Activated CD4-positive, alpha-beta memory T cell treated with anti-CD3 and anti-CD28 coated beads, Interleukin-2, amount 10 ng/mL, durations not matched to agents 7 days and 5 days (primary cell): ENCODE results near the gene NPHS1. TPM values are rescaled to one million over a fixed set of nuclear protein-coding genes. Genes with fewer than 3 reads are reported as not detected.
A peak's percentile ranks its signal among the peaks of the same experiment; 100 is the strongest.
"Not testable (repeated sequence)": the region's sequence is repeated elsewhere in the genome, so short reads cannot be mapped to it uniquely, and the experiment has no call there.

Source experiments
- CTCF ChIA-PET: fragments of 350-600 bp; sonication (Branson Sonifier 250); formaldehyde crosslinking; loops from one replicate; lab custom pipeline; 2021; ENCODE audit warnings: antibody characterized with exemption, inconsistent platforms; lab: Charles Lee
- POLR2A ChIA-PET: fragments of 350-600 bp; sonication (Branson Sonifier 250); formaldehyde crosslinking; loops from one replicate; lab custom pipeline; 2021; ENCODE audit warnings: antibody characterized with exemption; lab: Charles Lee
- DNase-seq: peaks from one replicate; pipeline ENCODE4 v3.0.0-alpha.2; 2020
- H3K27ac Mint-ChIP-seq: one replicate; pipeline ENCODE4 v1.8.0; 2021; ENCODE audit warnings: mild to moderate bottlenecking, mixed read lengths
- H3K27me3 Mint-ChIP-seq: one replicate; pipeline ENCODE4 v1.8.0; 2021; ENCODE audit warnings: mixed read lengths
- H3K36me3 Mint-ChIP-seq: one replicate; pipeline ENCODE4 v1.8.0; 2021; ENCODE audit warnings: low read depth, mixed read lengths
- H3K4me1 Mint-ChIP-seq: one replicate; pipeline ENCODE4 v1.8.0; 2021; ENCODE audit warnings: mixed read lengths
- H3K4me3 Mint-ChIP-seq: one replicate; pipeline ENCODE4 v1.8.0; 2021; ENCODE audit warnings: mild to moderate bottlenecking, mixed read lengths
- H3K9me3 Mint-ChIP-seq: one replicate; pipeline ENCODE4 v1.8.0; 2021; ENCODE audit warnings: mixed read lengths
- total RNA-seq, 2 experiments: library from RNA; stranded (reverse); gene quantifications; one replicate each; pipeline ENCODE4 v1.2.3, GENCODE V29; 2021

NPHS1 gene
- total RNA-seq, result not detected

- Mint-ChIP-seq H3K4me1 (peaks cover 4% of the 10 kb centered on the region), H3K9me3 (no peaks in the 10 kb centered on the region), H3K27me3 (peaks cover 41% of the 10 kb centered on the region), H3K27ac (no peak within 1 kb of the TSS), H3K36me3 (no peaks in the 10 kb centered on the region), H3K4me3 (no peak within 1 kb of the TSS)
- DNase-seq, result no peak
- ChIA-PET POLR2A (no interaction called here), CTCF (no interaction called here)
Measured at GRCh38 chr19:35852029-35852780, at the start of gene NPHS1. Gene NPHS1, minus strand, starts transcription at chr19:35852504. Its CDS starts 667 bp downstream, at chr19:35851837.

GRCh38 chr19:35901055-35901644, 48.8 kb upstream of the NPHS1 start:
- ChIA-PET CTCF (interaction anchor here (1.8 kb wide), 1 partner anchor 30 kb away, joined by 11 read pairs; no protein-coding TSS in a partner anchor), POLR2A (interaction anchor here (0.6 to 2.3 kb wide), 9 partner anchors 11 to 188 kb away, joined by 3 to 49 read pairs (median 4); partner anchors contain the start of genes LIN37, PSENEN and U2AF1L4)
- peaks cover 53% of the 10 kb centered on the region for H3K4me1 Mint-ChIP-seq
- no peaks in the 10 kb centered on the region for H3K9me3 Mint-ChIP-seq
- H3K27ac Mint-ChIP-seq, result peak overlapping the region; percentile 95
- peak overlapping the region; percentile 94 for H3K4me3 Mint-ChIP-seq
- H3K36me3 Mint-ChIP-seq, result peaks cover 41% of the 10 kb centered on the region
- DNase-seq, result no peak
- no peaks in the 10 kb centered on the region for H3K27me3 Mint-ChIP-seq

GRCh38 chr19:35899547-35900214, 47.4 kb upstream of the NPHS1 start:
- DNase-seq, result peak; percentile 90
- ChIA-PET CTCF (no interaction called here), POLR2A (interaction anchor here (1.2 to 2.3 kb wide), 5 partner anchors 13 to 187 kb away, joined by 4 to 49 read pairs (median 5); partner anchors contain the start of gene LIN37)
- H3K27ac Mint-ChIP-seq, result peak overlapping the region; percentile 95
- peaks cover 55% of the 10 kb centered on the region for H3K4me1 Mint-ChIP-seq
- no peaks in the 10 kb centered on the region for H3K27me3 Mint-ChIP-seq
- no peaks in the 10 kb centered on the region for H3K9me3 Mint-ChIP-seq
- peak overlapping the region; percentile 94 for H3K4me3 Mint-ChIP-seq
- peaks cover 49% of the 10 kb centered on the region for H3K36me3 Mint-ChIP-seq

- Mint-ChIP-seq H3K9me3 (no peaks in the 10 kb centered on the region), H3K27me3 (no peaks in the 10 kb centered on the region), H3K27ac (peak overlapping the region; percentile 95), H3K4me1 (peaks cover 44% of the 10 kb centered on the region), H3K4me3 (peak overlapping the region; percentile 94), H3K36me3 (peaks cover 51% of the 10 kb centered on the region)
- no peak for DNase-seq
- POLR2A ChIA-PET, result interaction anchor here (0.8 to 1.5 kb wide), 5 partner anchors 15 to 55 kb away, joined by 3 to 10 read pairs (median 9); no protein-coding TSS in a partner anchor
- CTCF ChIA-PET, result interaction anchor here (2.4 kb wide), 1 partner anchor 33 kb away, joined by 9 read pairs; no protein-coding TSS in a partner anchor
Measured at GRCh38 chr19:35898499-35898809, 46.1 kb upstream of the NPHS1 start.

GRCh38 chr19:35897706-35898451, 45.6 kb upstream of the NPHS1 start:
- CTCF ChIA-PET, result interaction anchor here (2.4 kb wide), 1 partner anchor 33 kb away, joined by 9 read pairs; no protein-coding TSS in a partner anchor
- Mint-ChIP-seq H3K36me3 (peaks cover 51% of the 10 kb centered on the region), H3K4me3 (peak overlapping the region; percentile 94), H3K27ac (peak overlapping the region; percentile 95), H3K27me3 (no peaks in the 10 kb centered on the region), H3K4me1 (peaks cover 42% of the 10 kb centered on the region), H3K9me3 (no peaks in the 10 kb centered on the region)
- no peak for DNase-seq
- POLR2A ChIA-PET, result interaction anchor here (0.8 to 1.5 kb wide), 5 partner anchors 14 to 56 kb away, joined by 3 to 10 read pairs (median 9); no protein-coding TSS in a partner anchor

- Mint-ChIP-seq H3K4me3 (no peak overlapping the region), H3K4me1 (peaks cover 32% of the 10 kb centered on the region), H3K27me3 (no peaks in the 10 kb centered on the region), H3K9me3 (no peaks in the 10 kb centered on the region), H3K36me3 (peaks cover 56% of the 10 kb centered on the region), H3K27ac (no peak overlapping the region)
- ChIA-PET CTCF (interaction anchor here (0.7 to 2.4 kb wide), 2 partner anchors 13 to 35 kb away, joined by 4 to 9 read pairs; no protein-coding TSS in a partner anchor), POLR2A (interaction anchor here (1.1 kb wide), 1 partner anchor 33 kb away, joined by 3 read pairs; no protein-coding TSS in a partner anchor)
- no peak for DNase-seq
Measured at GRCh38 chr19:35896643-35897040, 44.3 kb upstream of the NPHS1 start.

- Mint-ChIP-seq H3K27me3 (no peaks in the 10 kb centered on the region), H3K36me3 (peaks cover 57% of the 10 kb centered on the region), H3K4me3 (peak overlapping the region; percentile 8), H3K9me3 (no peaks in the 10 kb centered on the region), H3K27ac (no peak overlapping the region), H3K4me1 (peaks cover 30% of the 10 kb centered on the region)
- DNase-seq, result no peak
- CTCF ChIA-PET, result no interaction called here
- POLR2A ChIA-PET, result interaction anchor here (1.1 kb wide), 1 partner anchor 34 kb away, joined by 3 read pairs; no protein-coding TSS in a partner anchor
Measured at GRCh38 chr19:35895911-35896642, 43.8 kb upstream of the NPHS1 start.

GRCh38 chr19:35894342-35894741, 42.0 kb upstream of the NPHS1 start:
- H3K27me3 Mint-ChIP-seq, result no peaks in the 10 kb centered on the region
- DNase-seq, result no peak
- peaks cover 25% of the 10 kb centered on the region for H3K4me1 Mint-ChIP-seq
- POLR2A ChIA-PET, result no interaction called here
- H3K9me3 Mint-ChIP-seq, result no peaks in the 10 kb centered on the region
- H3K36me3 Mint-ChIP-seq, result peaks cover 69% of the 10 kb centered on the region
- no peak overlapping the region for H3K27ac Mint-ChIP-seq
- CTCF ChIA-PET, result interaction anchor here (0.9 to 1.3 kb wide), 2 partner anchors 12 to 37 kb away, joined by 3 read pairs; no protein-coding TSS in a partner anchor
- no peak overlapping the region for H3K4me3 Mint-ChIP-seq

- not testable (repeated sequence) for H3K9me3 Mint-ChIP-seq, H3K27me3 Mint-ChIP-seq, DNase-seq, H3K4me3 Mint-ChIP-seq, H3K27ac Mint-ChIP-seq
- Mint-ChIP-seq H3K36me3 (peaks cover 72% of the 10 kb centered on the region), H3K4me1 (peaks cover 15% of the 10 kb centered on the region)
- ChIA-PET CTCF (interaction anchor here (0.5 to 1.2 kb wide), 2 partner anchors 8 to 202 kb away, joined by 4 read pairs; no protein-coding TSS in a partner anchor), POLR2A (interaction anchor here (0.6 to 1.3 kb wide), 3 partner anchors 11 to 39 kb away, joined by 4 to 5 read pairs (median 5); no protein-coding TSS in a partner anchor)
Measured at GRCh38 chr19:35891819-35892218, 39.5 kb upstream of the NPHS1 start.

- peaks cover 71% of the 10 kb centered on the region for H3K36me3 Mint-ChIP-seq
- ChIA-PET POLR2A (no interaction called here), CTCF (no interaction called here)
- H3K9me3 Mint-ChIP-seq, result no peaks in the 10 kb centered on the region
- DNase-seq, result no peak
- H3K4me3 Mint-ChIP-seq, result no peak overlapping the region
- peaks cover 7% of the 10 kb centered on the region for H3K4me1 Mint-ChIP-seq
- H3K27me3 Mint-ChIP-seq, result no peaks in the 10 kb centered on the region
- no peak overlapping the region for H3K27ac Mint-ChIP-seq
Measured at GRCh38 chr19:35890113-35890650, 37.9 kb upstream of the NPHS1 start.

- Mint-ChIP-seq H3K4me1 (peaks cover 5% of the 10 kb centered on the region), H3K4me3 (no peak overlapping the region), H3K36me3 (peaks cover 69% of the 10 kb centered on the region), H3K27ac (no peak overlapping the region), H3K9me3 (no peaks in the 10 kb centered on the region), H3K27me3 (no peaks in the 10 kb centered on the region)
- ChIA-PET POLR2A (no interaction called here), CTCF (no interaction called here)
- no peak for DNase-seq
Measured at GRCh38 chr19:35889370-35890112, 37.2 kb upstream of the NPHS1 start.
